COLO668 (cell line): ENCODE data around the gene IFNA5.
A peak's percentile ranks its signal among the peaks of the same experiment; 100 is the strongest.

ENCODE experiments used
- DNase-seq: peaks from one replicate; lab custom pipeline; 2025; ENCODE audit not compliant: unreplicated experiment; lab: John Stamatoyannopoulos, UW

IFNA5 gene

GRCh38 chr9:21305213-21305612 is at the start of gene IFNA5:
TSS of gene IFNA5 (minus strand) at chr9:21305313. CDS start at chr9:21305256, 57 bp downstream.
- no peak for DNase-seq

GRCh38 chr9:21350787-21351186 is 45.7 kb upstream of the IFNA5 start, which contains the start of gene IFNA6:
TSS of gene IFNA6 (minus strand) at chr9:21350887. CDS start at chr9:21350887, 0 bp downstream.
- DNase-seq, result no peak

- no peak for DNase-seq
Observed at GRCh38 chr9:21348430-21348970, 43.4 kb upstream of the IFNA5 start.

- DNase-seq, result no peak
Observed at GRCh38 chr9:21340735-21341134, 35.6 kb upstream of the IFNA5 start.

GRCh38 chr9:21336457-21336856 is 31.3 kb upstream of the IFNA5 start:
- no peak for DNase-seq

- peak; percentile 92 for DNase-seq
Observed at GRCh38 chr9:21334701-21335632, 29.9 kb upstream of the IFNA5 start, which contains the start of gene KLHL9. TSS of gene KLHL9 (minus strand) at chr9:21335404. CDS start at chr9:21334859, 545 bp downstream.

GRCh38 chr9:21333226-21333625 is 28.1 kb upstream of the IFNA5 start:
- no peak for DNase-seq

- DNase-seq, result no peak
Observed at GRCh38 chr9:21331676-21332402, 26.7 kb upstream of the IFNA5 start.

GRCh38 chr9:21326526-21327139 is 21.5 kb upstream of the IFNA5 start:
- DNase-seq, result no peak

- DNase-seq, result no peak
Observed at GRCh38 chr9:21324047-21324446, 18.9 kb upstream of the IFNA5 start.

- DNase-seq, result no peak
Observed at GRCh38 chr9:21322911-21323461, 17.9 kb upstream of the IFNA5 start.

GRCh38 chr9:21320465-21320864 is 15.4 kb upstream of the IFNA5 start:
- no peak for DNase-seq

- peak; percentile 24 for DNase-seq
Observed at GRCh38 chr9:21317956-21318923, 13.1 kb upstream of the IFNA5 start.

- no peak for DNase-seq
Observed at GRCh38 chr9:21316860-21317259, 11.7 kb upstream of the IFNA5 start.

- no peak for DNase-seq
Observed at GRCh38 chr9:21316032-21316842, 11.1 kb upstream of the IFNA5 start.

GRCh38 chr9:21314152-21314551 is 9.0 kb upstream of the IFNA5 start:
- DNase-seq, result no peak

GRCh38 chr9:21311889-21312288 is 6.8 kb upstream of the IFNA5 start:
- DNase-seq, result no peak

- DNase-seq, result no peak
Observed at GRCh38 chr9:21295992-21296391, 9.1 kb downstream of the IFNA5 start.
